Sigmoid colon (tissue), 3 donors: ENCODE results near the gene PRR7.

ENCODE experiments used
- POLR2A ChIP-seq, 2 donors: fragments of 450-650 bp; IDR thresholded peaks; one replicate each; pipeline ENCODE4 v1.6.1; 2016; ENCODE audit warnings: antibody characterized with exemption in 2 of 2, mild to moderate bottlenecking in 2 of 2, moderate library complexity in 2 of 2
- TF ChIP-seq, protein P1 (sequence below), 4 experiments: fragments of 450-650 bp in 3 of 4; fragments of 200-600 bp in 1 of 4; IDR thresholded peaks; one replicate each; pipeline ENCODE4 v1.5.1; 2016 to 2019; ENCODE audit warnings: antibody characterized with exemption in 4 of 4, mild to moderate bottlenecking in 3 of 4, moderate library complexity in 2 of 4

- TF ChIP-seq POLR2A (IDR thresholded peaks at IDR 0.05): no peak
- TF ChIP-seq, protein P1, sequence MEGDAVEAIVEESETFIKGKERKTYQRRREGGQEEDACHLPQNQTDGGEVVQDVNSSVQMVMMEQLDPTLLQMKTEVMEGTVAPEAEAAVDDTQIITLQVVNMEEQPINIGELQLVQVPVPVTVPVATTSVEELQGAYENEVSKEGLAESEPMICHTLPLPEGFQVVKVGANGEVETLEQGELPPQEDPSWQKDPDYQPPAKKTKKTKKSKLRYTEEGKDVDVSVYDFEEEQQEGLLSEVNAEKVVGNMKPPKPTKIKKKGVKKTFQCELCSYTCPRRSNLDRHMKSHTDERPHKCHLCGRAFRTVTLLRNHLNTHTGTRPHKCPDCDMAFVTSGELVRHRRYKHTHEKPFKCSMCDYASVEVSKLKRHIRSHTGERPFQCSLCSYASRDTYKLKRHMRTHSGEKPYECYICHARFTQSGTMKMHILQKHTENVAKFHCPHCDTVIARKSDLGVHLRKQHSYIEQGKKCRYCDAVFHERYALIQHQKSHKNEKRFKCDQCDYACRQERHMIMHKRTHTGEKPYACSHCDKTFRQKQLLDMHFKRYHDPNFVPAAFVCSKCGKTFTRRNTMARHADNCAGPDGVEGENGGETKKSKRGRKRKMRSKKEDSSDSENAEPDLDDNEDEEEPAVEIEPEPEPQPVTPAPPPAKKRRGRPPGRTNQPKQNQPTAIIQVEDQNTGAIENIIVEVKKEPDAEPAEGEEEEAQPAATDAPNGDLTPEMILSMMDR (IDR thresholded peaks at IDR 0.05): no peak
Measured at GRCh38 chr5:177468329-177468684, 21.7 kb downstream of the PRR7 start.
